Loucy (cell line): ENCODE data around the gene CFAP69.

Experiments used
- CTCF ChIP-seq: fragments of 200-600 bp; sonication (generic); conservative IDR thresholded peaks from 2 replicates; pipeline ENCODE4 v1.5.1; 2014; ENCODE audit warnings: mild to moderate bottlenecking, antibody characterized with exemption, low read length
- EZH2phosphoT487 ChIP-seq: fragments of 200-600 bp; IDR thresholded peaks from 2 replicates; pipeline ENCODE4 v1.6.1; 2018; ENCODE audit warnings: antibody characterized with exemption, mild to moderate bottlenecking, moderate library complexity, borderline replicate concordance

DNA sequence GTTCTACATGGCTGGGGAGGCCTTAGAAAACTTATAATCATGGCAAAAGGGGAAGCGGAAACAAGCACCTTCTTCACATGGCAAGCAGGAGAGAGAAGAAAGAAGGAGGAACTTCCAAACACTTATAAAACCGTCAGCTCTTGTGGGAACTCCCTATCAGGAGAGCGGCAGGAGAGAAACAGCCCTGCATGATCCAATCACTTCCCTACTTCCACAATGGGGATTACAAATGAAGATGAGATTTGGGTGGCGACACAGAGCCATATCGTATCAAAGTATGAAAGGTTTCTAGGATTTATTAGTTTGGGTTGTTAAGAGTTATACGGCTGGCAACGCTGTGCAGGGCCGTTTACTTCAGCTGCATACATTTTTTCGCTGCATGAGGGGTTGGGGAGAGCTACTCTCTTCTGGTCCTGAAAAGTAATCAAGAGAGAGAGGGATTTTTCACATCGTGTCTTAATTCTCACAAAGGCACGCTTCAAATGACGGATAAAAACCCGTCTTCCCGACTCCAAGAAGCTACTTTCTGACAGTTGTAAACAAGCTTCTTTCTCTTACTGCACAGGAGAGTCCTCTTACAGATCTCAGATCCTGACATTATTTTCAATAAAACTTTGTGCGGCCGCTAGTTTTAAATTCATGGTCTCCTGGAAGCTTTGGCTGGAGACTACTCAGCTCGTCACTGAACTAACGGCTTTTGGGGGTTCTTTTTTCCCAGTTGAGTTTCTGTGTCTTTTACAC, 100.8 kb downstream of the CFAP69 start:
- TF ChIP-seq CTCF (no peak), EZH2phosphoT487 (no peak)
